Stimulated activated CD8-positive, alpha-beta memory T cell treated with anti-CD3 and anti-CD28 coated beads, Interleukin-4, amount 100 ng/mL, for 1 hour (primary cell): ENCODE measurements around the gene UBE2E1.
"Not testable (repeated sequence)": the region's sequence is repeated elsewhere in the genome, so short reads cannot be mapped to it uniquely, and the experiment has no call there.

ENCODE experiments used
- DNase-seq, 2 donors: peaks; one replicate each; pipeline ENCODE4 v3.0.0-alpha.2; 2020; ENCODE audit warnings: low read depth in 2 of 2, low spot score in 1 of 2

UBE2E1 gene

GRCh38 chr3:23843869-23844268 lies 38.1 kb downstream of the UBE2E1 start:
- no peak for DNase-seq

DNA sequence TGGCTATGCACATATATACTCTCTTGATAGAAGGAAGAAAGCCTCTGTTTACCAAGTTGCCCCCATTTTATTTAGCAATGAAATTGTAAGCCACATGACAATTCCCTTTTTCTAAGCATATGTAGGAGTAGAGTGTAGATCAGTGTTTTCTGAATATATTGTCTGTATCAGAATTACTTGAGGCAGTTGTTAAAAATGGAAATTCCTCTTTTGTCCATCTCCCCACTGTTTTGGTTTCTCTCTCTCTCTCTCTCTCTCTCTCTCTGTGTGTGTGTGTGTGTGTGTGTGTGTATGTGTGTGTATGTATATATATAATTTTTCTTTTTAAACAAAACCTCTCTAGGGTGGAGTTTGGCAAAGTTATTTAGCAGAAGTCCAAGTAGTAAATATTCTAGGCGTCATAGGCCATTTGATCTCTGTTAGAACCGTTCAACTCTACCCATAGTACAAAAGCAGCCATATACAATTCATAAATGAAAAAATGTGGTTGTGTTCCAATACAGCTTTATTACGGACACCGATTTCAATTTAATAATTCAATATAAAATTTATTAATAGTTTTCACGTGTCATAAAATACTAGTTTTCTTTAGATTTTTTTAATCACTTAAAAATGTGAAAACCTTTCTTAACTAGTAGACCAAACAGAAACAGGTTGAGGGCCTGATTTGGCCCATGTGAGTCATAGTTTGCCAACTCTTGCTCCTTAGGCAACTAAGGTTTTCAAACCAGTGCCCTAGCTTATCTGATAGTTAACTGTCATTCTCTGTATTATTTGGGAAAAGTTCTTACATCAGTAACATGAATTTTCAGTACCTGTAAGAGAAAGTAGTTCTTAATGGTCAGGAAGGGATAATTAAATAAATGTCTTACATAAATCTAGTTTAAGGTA lies 39.8 kb downstream of the UBE2E1 start:
- DNase-seq, result no peak

- not testable (repeated sequence) for DNase-seq
Observed at GRCh38 chr3:23849462-23849861, 43.7 kb downstream of the UBE2E1 start.

GRCh38 chr3:23856286-23856685 lies 50.5 kb downstream of the UBE2E1 start:
- DNase-seq, result no peak

DNA sequence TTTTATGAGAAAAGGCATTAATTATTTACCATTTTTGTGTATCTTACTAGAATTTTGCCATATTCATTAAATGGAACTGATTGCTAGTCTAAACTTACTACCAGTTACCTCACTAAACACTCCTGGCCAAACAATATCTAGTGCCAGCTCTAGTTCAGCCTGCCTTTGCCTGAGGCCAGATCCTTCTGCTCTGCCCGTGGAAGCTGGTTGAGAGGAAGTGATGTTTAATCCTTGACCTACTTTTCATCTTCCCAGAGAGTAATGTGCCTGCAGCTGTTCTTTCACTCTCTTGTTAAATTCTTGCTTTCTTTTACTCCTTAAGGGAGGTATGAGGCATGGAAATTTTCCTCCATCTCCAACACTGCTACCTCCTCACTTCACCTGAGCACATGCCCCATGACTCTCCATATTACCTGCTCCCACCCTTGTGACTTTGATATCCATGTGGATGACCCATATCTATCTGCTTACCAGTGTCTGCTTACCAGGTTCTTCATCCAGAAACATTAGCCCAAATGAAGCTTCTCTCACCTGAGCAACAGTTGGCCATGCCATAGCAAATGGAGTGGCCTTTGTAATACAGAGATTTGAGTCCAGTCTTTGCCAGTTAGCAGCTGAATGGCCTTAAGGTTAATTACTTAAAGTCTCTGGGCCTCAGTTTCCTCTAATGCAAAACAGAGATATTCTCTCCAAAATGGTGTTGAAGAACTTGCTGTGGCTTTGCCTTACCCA lies 53.4 kb downstream of the UBE2E1 start:
- no peak for DNase-seq

DNA sequence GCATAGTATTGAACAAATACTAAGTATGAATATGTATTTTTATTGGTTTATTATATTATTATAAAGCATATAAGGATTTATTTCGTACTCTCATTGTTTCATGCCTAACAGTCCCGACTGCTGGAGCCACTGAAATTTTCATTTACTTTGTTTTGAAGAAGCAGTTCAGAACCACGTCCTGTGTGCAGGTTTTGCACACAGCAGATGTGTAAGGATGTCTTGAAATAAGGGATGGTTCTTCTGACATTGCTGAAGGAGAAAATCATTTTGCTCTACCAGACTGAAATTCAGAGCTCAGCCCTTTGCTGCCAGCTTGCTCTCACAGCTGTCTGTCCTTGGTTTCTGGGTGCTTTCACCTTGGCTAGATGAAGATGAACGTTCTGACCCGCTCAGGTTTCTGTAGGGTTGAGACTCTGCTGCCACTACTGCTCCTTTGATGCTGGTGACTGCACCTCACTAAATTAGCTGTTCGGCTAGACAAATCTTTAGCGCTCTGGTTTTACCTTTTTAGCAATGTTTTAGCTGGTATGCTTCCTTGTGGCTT lies 54.2 kb downstream of the UBE2E1 start:
- no peak for DNase-seq

DNA sequence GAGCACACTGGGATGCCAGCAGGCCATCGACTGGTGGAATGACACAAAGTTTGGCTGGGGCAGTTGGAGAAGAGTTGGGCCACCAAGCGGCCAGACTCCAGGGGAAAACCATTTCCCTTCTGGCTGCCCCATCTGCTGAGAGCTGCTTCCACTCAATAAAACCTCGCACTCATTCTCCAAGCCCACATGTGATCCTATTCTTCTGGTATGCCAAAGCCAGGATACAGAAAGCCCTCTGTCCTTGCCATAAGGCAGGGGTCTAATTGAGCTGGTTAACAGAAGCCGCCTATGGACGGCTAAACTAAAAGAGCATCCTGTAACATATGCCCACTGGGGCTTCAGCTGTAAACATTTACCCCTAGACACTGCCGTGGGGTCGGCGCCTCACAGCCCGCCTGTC lies 55.9 kb downstream of the UBE2E1 start:
- DNase-seq, result no peak

GRCh38 chr3:23863060-23863459 lies 57.3 kb downstream of the UBE2E1 start:
- no peak for DNase-seq

- no peak for DNase-seq
Observed at GRCh38 chr3:23864931-23865330, 59.2 kb downstream of the UBE2E1 start.

GRCh38 chr3:23865595-23866396 lies 60.0 kb downstream of the UBE2E1 start:
- DNase-seq, result no peak

DNA sequence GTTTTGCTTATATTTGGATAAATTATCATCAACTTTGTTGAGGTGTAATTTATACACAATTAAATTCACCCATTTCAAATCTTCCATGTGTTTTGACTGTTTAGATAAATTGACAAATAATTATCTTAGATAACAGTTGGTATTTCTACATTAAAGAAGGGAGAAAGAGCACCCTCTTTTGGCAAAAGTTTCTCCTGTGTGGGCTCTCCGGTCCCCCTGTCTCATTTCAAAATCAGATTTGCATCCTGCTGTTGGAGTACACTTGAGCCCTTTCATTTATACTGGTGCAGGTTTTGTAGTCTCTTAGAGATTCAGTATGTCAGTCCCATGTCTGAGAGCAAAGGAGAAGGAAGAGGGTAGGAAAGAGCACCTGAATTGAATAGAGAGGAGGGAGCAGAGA lies 61.6 kb downstream of the UBE2E1 start:
- no peak for DNase-seq

- DNase-seq, result no peak
Observed at GRCh38 chr3:23867838-23868237, 62.1 kb downstream of the UBE2E1 start.

- no peak for DNase-seq
Observed at GRCh38 chr3:23869977-23870662, 64.4 kb downstream of the UBE2E1 start.

DNA sequence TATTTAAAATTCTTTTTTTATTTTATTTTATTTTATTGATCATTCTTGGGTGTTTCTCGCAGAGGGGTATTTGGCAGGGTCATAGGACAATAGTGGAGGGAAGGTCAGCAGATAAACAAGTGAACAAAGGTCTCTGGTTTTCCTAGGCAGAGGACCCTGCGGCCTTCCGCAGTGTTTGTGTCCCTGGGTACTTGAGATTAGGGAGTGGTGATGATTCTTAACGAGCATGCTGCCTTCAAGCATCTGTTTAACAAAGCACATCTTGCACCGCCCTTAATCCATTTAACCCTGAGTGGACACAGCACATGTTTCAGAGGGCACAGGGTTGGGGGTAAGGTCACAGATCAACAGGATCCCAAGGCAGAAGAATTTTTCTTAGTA lies 64.9 kb downstream of the UBE2E1 start:
- DNase-seq, result not testable (repeated sequence)

- not testable (repeated sequence) for DNase-seq
Observed at GRCh38 chr3:23871361-23871760, 65.6 kb downstream of the UBE2E1 start.

- no peak for DNase-seq
Observed at GRCh38 chr3:23872330-23872729, 66.6 kb downstream of the UBE2E1 start.

DNA sequence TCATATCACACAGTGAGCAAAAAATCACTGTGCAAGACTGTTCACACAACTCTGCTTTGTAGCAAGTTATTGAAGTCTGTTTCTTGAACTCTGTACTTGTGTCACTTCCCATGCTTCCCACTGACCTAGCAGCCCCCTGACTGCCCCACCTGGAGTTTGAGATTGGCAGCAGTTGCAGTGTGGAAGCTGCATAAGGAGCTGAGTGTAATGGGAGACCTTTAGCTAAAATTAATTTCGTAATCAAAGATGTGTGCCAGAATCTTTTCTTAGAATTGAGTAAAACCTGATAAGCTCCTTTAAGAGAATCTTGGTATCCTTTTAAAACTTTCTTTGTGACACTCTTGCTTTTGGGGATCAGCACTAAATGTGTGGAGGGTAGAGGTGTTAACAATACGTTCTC lies 68.2 kb downstream of the UBE2E1 start:
- no peak for DNase-seq

DNA sequence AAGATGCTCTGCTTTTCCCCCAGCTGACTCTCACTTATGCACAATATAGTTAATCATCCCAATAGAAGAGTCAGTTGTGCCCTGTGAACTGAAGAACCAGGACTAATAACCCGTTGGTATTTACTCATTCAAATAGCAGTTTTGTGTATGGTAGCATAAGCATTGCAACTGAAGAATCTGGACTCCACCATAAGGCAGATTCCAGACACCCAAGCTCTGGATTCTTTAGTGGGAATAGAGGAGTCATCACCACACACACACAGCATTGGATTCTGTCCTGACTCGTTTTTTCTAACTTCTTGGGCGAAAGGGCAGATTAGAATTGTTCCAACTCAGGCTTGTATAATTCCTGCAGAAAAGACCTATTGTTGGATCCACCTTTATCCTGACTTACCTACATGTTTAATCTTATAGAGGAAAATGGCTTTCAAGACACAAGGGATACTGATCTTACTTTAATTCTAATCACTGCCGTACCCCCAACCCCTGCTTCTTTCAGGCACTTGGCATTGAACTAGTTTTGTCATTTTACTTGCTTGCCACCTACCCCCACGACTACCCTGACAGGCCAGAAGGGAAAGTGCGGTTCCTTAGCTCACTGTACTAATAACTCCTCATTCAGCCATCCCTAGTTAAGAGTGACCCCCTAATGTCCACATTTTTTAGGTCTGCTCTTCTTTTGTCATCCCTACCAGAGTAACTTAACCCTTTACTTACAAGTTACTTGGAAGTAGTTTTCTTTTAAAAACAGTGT lies 68.8 kb downstream of the UBE2E1 start:
- DNase-seq, result no peak

- no peak for DNase-seq
Observed at GRCh38 chr3:23875113-23875725, 69.5 kb downstream of the UBE2E1 start.

DNA sequence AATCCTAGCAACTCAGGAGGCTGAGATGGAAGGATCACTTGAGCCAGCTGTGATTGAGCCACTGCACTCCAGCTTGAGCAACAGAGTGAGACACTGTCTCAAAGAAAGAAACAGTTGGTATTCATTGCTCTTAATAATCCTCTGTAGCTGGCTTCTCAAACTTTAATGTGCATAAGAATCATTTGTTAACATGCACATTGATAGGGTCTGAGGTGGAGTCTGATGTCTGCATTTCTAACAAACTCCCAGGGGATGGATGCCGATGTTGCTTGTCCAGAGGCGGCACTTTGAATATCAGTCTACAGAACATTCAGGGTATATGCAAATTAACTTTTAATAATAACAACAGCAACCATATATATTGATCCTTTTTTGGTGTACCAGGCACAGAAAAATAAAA lies 71.2 kb downstream of the UBE2E1 start:
- DNase-seq, result no peak
